Smooth muscle cell (in vitro differentiated cells): ENCODE measurements around the gene SFXN4. TPM values are rescaled to one million over a fixed set of nuclear protein-coding genes. Genes with fewer than 3 reads are reported as not detected.

ENCODE experiments used
- DNase-seq: peaks from one replicate; lab custom pipeline; 2025; ENCODE audit not compliant: unreplicated experiment; lab: John Stamatoyannopoulos, UW
- H2AFZ ChIP-seq: fragments of 200-600 bp; sonication (generic); 2 replicates; pipeline ENCODE4 v1.6.0; 2016; ENCODE audit warnings: antibody characterized with exemption, low read depth, mild to moderate bottlenecking
- H3F3A ChIP-seq: fragments of 200-600 bp; sonication (generic); 2 replicates; pipeline ENCODE4 v1.6.0; 2017; ENCODE audit warnings: antibody characterized with exemption, low read depth
- H3K27ac ChIP-seq: fragments of 200-600 bp; sonication (generic); 2 replicates; pipeline ENCODE4 v1.5.1; 2016; ENCODE audit warnings: low read depth, mild to moderate bottlenecking
- H3K27me3 ChIP-seq: fragments of 200-600 bp; sonication (generic); 2 replicates; pipeline ENCODE4 v1.6.1; 2016; ENCODE audit warnings: low read depth, mild to moderate bottlenecking
- H3K36me3 ChIP-seq: fragments of 200-600 bp; sonication (generic); 2 replicates; pipeline ENCODE4 v1.5.1; 2016; ENCODE audit warnings: low read depth
- H3K4me1 ChIP-seq: fragments of 200-600 bp; sonication (generic); 2 replicates; pipeline ENCODE4 v1.5.1; 2016; ENCODE audit warnings: low read depth
- H3K4me2 ChIP-seq: fragments of 200-600 bp; sonication (generic); 2 replicates; pipeline ENCODE4 v1.6.0; 2016; ENCODE audit warnings: mild to moderate bottlenecking
- H3K4me3 ChIP-seq: fragments of 200-600 bp; sonication (generic); 2 replicates; pipeline ENCODE4 v1.5.1; 2016; ENCODE audit warnings: mild to moderate bottlenecking
- H3K79me2 ChIP-seq: fragments of 200-600 bp; sonication (generic); 2 replicates; pipeline ENCODE4 v1.6.0; 2016; ENCODE audit warnings: low read depth, mild to moderate bottlenecking
- H3K9ac ChIP-seq: fragments of 200-600 bp; sonication (generic); 2 replicates; pipeline ENCODE4 v1.6.0; 2016; ENCODE audit warnings: low read depth
- H3K9me3 ChIP-seq: fragments of 200-600 bp; sonication (generic); replicated peaks from 2 replicates; pipeline ENCODE4 v1.5.1; 2016; ENCODE audit warnings: low read depth
- H4K20me1 ChIP-seq: fragments of 200-600 bp; sonication (generic); 2 replicates; pipeline ENCODE4 v1.6.0; 2016; ENCODE audit warnings: low read depth
- WGBS: methylation state at CpG from one replicate; pipeline ENCODE4 v1.1.7; 2016; ENCODE audit warnings: low lambda C conversion rate; 5-methylcytosine and 5-hydroxymethylcytosine counted together
- polyA plus RNA-seq: library from polyadenylated mRNA; unstranded; fragments of >200 nt; fragmentation: Nextera tagmentation; extraction: Ambion mirVana; gene quantifications from 2 replicates; pipeline ENCODE4 v1.2.1, GENCODE V29; 2016
- total RNA-seq: library from RNA; depleted of rRNA; stranded (reverse); fragments of >200 nt; gene quantifications from 2 replicates; pipeline ENCODE4 v1.2.3, GENCODE V29; 2014
- TF ChIP-seq, protein P1 (sequence below): fragments of 200-600 bp; sonication (generic); IDR thresholded peaks from 2 replicates; pipeline ENCODE4 v1.5.1; 2017; ENCODE audit warnings: borderline replicate concordance, mild to moderate bottlenecking, antibody characterized with exemption; ENCODE audit not compliant: insufficient read depth, poor library complexity, severe bottlenecking

The SFXN4 gene
- total and polyA plus RNA-seq, 2 experiments from 2014 or later: 12.2 to 16.2 TPM

DNA sequence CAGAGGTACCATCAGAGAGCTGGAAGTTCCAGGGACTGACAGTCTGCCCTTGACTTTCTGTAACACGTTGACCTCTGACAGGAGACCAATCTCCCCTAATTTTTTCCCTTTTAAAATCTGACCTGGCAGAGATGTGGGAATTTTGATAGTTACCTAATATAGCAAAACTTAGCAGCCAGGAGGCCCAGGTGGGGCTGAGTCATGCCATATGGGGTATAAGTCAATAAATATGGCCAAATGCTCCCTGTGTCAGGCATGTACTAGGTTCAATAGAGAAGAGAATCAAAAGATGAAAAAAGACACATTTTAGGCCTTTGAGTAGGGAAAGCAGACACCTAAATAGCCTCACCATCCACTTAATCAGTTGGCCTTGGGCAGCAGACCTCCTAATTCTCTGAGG, 35.7 kb upstream of the SFXN4 start:
- H3K4me3 ChIP-seq: no peak overlapping the region
- H2AFZ ChIP-seq: no peak overlapping the region
- no peak for DNase-seq
- H3K4me1 ChIP-seq: peaks cover 14% of the 10 kb centered on the region
- H3K79me2 ChIP-seq: no peaks in the 10 kb centered on the region
- no peak overlapping the region for H3K27ac ChIP-seq
- no peaks in the 10 kb centered on the region for H3K36me3 ChIP-seq
- no peaks in the 10 kb centered on the region for H3K9me3 ChIP-seq
- H3K9ac ChIP-seq: no peak overlapping the region
- TF ChIP-seq, protein P1, sequence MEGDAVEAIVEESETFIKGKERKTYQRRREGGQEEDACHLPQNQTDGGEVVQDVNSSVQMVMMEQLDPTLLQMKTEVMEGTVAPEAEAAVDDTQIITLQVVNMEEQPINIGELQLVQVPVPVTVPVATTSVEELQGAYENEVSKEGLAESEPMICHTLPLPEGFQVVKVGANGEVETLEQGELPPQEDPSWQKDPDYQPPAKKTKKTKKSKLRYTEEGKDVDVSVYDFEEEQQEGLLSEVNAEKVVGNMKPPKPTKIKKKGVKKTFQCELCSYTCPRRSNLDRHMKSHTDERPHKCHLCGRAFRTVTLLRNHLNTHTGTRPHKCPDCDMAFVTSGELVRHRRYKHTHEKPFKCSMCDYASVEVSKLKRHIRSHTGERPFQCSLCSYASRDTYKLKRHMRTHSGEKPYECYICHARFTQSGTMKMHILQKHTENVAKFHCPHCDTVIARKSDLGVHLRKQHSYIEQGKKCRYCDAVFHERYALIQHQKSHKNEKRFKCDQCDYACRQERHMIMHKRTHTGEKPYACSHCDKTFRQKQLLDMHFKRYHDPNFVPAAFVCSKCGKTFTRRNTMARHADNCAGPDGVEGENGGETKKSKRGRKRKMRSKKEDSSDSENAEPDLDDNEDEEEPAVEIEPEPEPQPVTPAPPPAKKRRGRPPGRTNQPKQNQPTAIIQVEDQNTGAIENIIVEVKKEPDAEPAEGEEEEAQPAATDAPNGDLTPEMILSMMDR: no peak
- H3K27me3 ChIP-seq: no peaks in the 10 kb centered on the region
- H3F3A ChIP-seq: peaks cover 10% of the 10 kb centered on the region
- WGBS: 88% methylated on average over 1 of the region's 1 CpG
- no peak overlapping the region for H3K4me2 ChIP-seq
- H4K20me1 ChIP-seq: no peaks in the 10 kb centered on the region

DNA sequence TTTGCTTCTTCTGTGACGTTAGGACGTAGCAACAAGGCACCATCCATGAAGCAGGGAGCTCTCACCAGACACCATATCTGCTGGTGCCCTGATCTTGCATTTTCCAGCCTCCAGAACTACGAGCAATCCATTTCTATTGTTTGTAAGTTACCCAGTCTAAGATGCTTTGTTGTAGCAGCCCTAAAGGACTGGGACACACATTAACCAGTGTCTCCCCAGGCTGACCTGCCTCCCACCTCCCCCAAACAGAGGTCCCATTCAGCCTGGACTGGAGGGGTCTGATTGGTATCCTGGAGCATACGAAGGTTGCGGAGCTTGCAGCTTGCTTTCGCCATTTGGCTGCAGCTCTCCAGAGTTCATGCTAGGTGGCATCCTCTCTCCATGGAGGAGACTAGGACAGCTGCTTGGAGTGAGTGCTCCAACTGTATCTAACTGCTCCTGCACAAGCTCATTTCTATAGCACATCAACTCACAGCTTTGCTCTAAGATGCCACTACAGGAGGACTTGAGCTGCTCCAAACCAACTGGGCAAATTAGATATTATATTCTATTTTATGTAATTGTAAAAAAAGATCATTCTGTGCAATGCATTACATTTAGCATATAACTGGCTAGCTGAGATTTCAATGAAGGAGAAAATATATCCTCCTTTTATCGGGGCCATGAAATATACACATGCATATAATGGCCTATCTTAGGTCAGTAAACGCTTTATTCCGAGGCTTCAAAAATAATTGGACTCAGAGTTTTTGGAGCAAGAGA, 33.9 kb upstream of the SFXN4 start:
- Histone ChIP-seq H3F3A (peaks cover 5% of the 10 kb centered on the region), H3K79me2 (no peaks in the 10 kb centered on the region), H2AFZ (peak overlapping the region; percentile 69), H3K4me1 (peaks cover 10% of the 10 kb centered on the region), H3K27me3 (no peaks in the 10 kb centered on the region), H3K9ac (no peak overlapping the region), H3K9me3 (no peaks in the 10 kb centered on the region), H3K4me2 (peak overlapping the region; percentile 76), H3K27ac (no peak overlapping the region), H3K36me3 (no peaks in the 10 kb centered on the region), H3K4me3 (no peak overlapping the region), H4K20me1 (no peaks in the 10 kb centered on the region)
- no peak for DNase-seq
- TF ChIP-seq, protein P1: peak; percentile 64
- WGBS: 60% methylated on average over 9 of the region's 9 CpGs

DNA sequence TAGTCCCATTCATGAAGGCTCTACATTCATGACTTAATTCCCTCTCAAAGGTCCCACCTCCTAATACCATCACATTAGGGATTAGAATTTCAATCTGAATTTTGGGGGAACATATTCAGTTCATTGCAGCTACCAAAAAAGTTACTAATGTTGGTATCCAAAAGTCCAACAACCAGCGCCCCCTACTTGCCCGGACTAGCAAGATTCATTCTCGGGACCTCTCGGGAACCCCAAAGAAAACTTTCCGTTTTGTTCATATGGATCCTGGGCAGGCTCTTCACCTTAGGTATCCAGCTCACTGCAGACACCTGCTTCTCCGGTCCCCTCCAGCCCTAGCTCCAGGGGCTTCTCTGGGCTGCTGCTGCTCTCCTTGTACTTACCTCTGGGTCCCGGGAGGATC, 32.9 kb upstream of the SFXN4 start:
- H3K4me1 ChIP-seq: peaks cover 10% of the 10 kb centered on the region
- TF ChIP-seq, protein P1: peak; percentile 33
- WGBS: 56% methylated on average over 7 of the region's 7 CpGs
- no peaks in the 10 kb centered on the region for H3K27me3 ChIP-seq
- H3K4me3 ChIP-seq: no peak overlapping the region
- H4K20me1 ChIP-seq: no peaks in the 10 kb centered on the region
- DNase-seq: no peak
- peak overlapping the region; percentile 13 for H3K27ac ChIP-seq
- H3F3A ChIP-seq: peaks cover 5% of the 10 kb centered on the region
- H3K79me2 ChIP-seq: no peaks in the 10 kb centered on the region
- H3K9me3 ChIP-seq: no peaks in the 10 kb centered on the region
- H2AFZ ChIP-seq: no peak overlapping the region
- no peaks in the 10 kb centered on the region for H3K36me3 ChIP-seq
- no peak overlapping the region for H3K4me2 ChIP-seq
- no peak overlapping the region for H3K9ac ChIP-seq

DNA sequence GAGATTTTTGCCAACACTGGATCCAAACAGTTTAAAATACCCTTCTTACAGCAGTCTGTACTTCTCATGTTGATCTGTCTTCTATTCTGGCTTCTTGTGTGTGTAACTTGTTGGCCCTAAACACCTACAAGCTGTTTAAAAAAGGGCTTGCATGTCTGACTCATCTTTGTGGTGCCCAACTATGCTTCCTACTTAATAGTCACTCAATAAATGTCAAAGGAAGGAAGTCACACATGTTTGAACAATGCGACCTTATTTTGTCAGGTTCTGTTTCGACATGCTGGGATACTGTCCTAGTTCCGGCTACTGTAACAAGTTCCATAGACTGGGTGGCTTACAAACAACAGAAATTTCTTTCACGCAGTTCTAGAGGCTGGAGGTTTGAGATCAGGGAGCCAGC, 32.4 kb upstream of the SFXN4 start:
- H3K9ac ChIP-seq: no peak overlapping the region
- no peaks in the 10 kb centered on the region for H3K36me3 ChIP-seq
- H3K9me3 ChIP-seq: no peaks in the 10 kb centered on the region
- peaks cover 5% of the 10 kb centered on the region for H3K4me1 ChIP-seq
- H3F3A ChIP-seq: peaks cover 5% of the 10 kb centered on the region
- peak overlapping the region; percentile 13 for H3K27ac ChIP-seq
- TF ChIP-seq, protein P1: no peak
- H4K20me1 ChIP-seq: no peaks in the 10 kb centered on the region
- DNase-seq: no peak
- H2AFZ ChIP-seq: no peak overlapping the region
- WGBS: 30% methylated on average over 4 of the region's 4 CpGs
- H3K27me3 ChIP-seq: no peaks in the 10 kb centered on the region
- no peak overlapping the region for H3K4me3 ChIP-seq
- H3K4me2 ChIP-seq: no peak overlapping the region
- no peaks in the 10 kb centered on the region for H3K79me2 ChIP-seq
